KMS-11 (cell line): Measurements from ENCODE around the gene GPHN.

Experiments used
- H2AFZ ChIP-seq: fragments of 200-600 bp; sonication (generic); 2 replicates; pipeline ENCODE4 v1.6.1; 2016; ENCODE audit warnings: antibody characterized with exemption, mixed run types, low read depth
- H3K27ac ChIP-seq: fragments of 200-600 bp; sonication (generic); 2 replicates; pipeline ENCODE4 v1.6.1; 2016; ENCODE audit warnings: mild to moderate bottlenecking, mixed run types
- H3K27me3 ChIP-seq: fragments of 200-600 bp; sonication (generic); 2 replicates; pipeline ENCODE4 v1.6.1; 2017; ENCODE audit warnings: mild to moderate bottlenecking, low read depth, mixed run types, moderate library complexity; ENCODE audit not compliant: insufficient read depth
- H3K36me3 ChIP-seq: fragments of 200-600 bp; sonication (generic); 2 replicates; pipeline ENCODE4 v1.6.1; 2017; ENCODE audit warnings: mild to moderate bottlenecking, mixed run types; ENCODE audit not compliant: insufficient read depth
- H3K4me1 ChIP-seq: fragments of 200-600 bp; sonication (generic); 2 replicates; pipeline ENCODE4 v1.6.1; 2016; ENCODE audit warnings: mild to moderate bottlenecking, low read depth, mixed run types; ENCODE audit not compliant: poor library complexity, severe bottlenecking
- H3K4me2 ChIP-seq: fragments of 200-600 bp; sonication (generic); 2 replicates; pipeline ENCODE4 v1.7.0; 2016; ENCODE audit warnings: mild to moderate bottlenecking, mixed run types
- H3K4me3 ChIP-seq: fragments of 200-600 bp; sonication (generic); IDR thresholded peaks from 2 replicates; pipeline ENCODE4 v1.6.1; 2017; ENCODE audit warnings: low read depth, low read length, mixed read lengths; ENCODE audit not compliant: insufficient read depth
- H3K79me2 ChIP-seq: fragments of 200-600 bp; sonication (generic); 2 replicates; pipeline ENCODE4 v1.6.1; 2016; ENCODE audit warnings: low read depth, mixed run types; ENCODE audit not compliant: insufficient read depth
- H3K9ac ChIP-seq: fragments of 200-600 bp; sonication (generic); 2 replicates; pipeline ENCODE4 v1.6.1; 2016; ENCODE audit warnings: mild to moderate bottlenecking, mixed run types
- H4K20me1 ChIP-seq: fragments of 200-600 bp; sonication (generic); 2 replicates; pipeline ENCODE4 v1.6.1; 2016; ENCODE audit warnings: mild to moderate bottlenecking, mixed run types; ENCODE audit not compliant: insufficient read depth
- TF ChIP-seq, protein P1 (sequence below): fragments of 200-600 bp; sonication (generic); conservative IDR thresholded peaks from 2 replicates; pipeline ENCODE4 v1.6.1; 2017; ENCODE audit warnings: low read depth, mild to moderate bottlenecking, antibody characterized with exemption, low read length, moderate library complexity, mixed read lengths

GPHN gene

DNA sequence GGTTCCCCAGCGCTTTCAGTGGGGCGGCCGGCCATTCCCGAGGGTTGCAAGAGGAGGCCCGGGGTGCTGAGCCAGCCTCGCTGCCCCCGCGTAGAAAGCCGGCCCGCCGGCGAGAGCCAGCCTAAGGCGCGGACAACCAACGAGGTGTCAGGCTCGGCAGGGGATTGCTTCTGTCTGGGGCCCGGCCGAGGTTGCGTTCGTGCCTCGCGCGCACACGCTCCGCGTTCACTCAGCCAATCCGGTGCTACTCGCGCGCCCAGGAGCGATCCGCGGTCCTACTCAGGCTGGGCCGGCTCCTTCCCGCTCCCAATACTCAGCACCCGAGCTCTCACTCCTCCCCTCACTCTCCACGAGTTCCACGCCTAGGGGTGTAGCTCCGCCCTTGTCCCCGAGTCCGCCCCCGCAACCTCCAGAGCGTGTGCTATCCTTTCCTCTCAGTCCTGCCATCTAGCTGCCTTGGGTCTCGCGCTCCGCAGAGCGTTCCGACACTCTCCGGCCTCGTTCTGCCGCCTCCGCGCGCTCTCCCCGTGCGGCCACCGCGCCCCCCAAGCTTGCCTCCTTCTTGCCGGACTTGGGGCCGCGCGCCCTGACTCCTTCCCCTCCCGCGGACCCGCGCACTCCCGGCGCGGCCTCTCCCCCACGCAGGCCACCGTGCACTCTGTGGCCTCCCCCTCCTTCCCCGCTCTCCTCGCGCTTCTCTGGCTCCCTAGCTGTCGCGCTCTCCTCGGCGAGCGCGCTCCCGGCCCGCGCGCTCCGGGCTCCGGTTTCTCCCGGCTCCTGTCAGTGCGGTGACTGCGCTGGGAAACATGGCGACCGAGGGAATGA, at the start of gene GPHN:
GPHN (plus strand) TSS at position 426 of the 825 bp plus-strand sequence.
- TF ChIP-seq, protein P1, sequence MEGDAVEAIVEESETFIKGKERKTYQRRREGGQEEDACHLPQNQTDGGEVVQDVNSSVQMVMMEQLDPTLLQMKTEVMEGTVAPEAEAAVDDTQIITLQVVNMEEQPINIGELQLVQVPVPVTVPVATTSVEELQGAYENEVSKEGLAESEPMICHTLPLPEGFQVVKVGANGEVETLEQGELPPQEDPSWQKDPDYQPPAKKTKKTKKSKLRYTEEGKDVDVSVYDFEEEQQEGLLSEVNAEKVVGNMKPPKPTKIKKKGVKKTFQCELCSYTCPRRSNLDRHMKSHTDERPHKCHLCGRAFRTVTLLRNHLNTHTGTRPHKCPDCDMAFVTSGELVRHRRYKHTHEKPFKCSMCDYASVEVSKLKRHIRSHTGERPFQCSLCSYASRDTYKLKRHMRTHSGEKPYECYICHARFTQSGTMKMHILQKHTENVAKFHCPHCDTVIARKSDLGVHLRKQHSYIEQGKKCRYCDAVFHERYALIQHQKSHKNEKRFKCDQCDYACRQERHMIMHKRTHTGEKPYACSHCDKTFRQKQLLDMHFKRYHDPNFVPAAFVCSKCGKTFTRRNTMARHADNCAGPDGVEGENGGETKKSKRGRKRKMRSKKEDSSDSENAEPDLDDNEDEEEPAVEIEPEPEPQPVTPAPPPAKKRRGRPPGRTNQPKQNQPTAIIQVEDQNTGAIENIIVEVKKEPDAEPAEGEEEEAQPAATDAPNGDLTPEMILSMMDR: no peak
- peak within 1 kb of the TSS; percentile 93 for H3K9ac ChIP-seq

DNA sequence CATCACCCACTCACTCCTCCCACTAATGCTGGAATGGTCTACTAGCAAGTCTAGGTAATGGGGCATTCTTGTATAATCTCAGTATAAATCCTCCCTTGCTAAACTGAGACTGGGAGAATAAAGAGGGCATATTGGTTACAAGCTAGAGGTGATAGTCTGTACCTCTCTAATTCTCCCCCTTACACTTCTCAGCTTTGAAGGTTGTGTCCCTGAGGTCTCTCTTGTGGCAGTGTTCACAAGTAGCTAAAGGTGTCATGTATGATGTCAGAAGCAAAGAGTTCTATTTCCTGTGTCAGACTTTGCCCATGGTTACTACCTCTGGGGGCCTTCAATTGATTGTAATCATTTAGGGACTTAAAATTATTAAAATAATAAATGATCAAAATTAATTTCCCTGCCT, 48.3 kb upstream of the GPHN start:
- H3K79me2 ChIP-seq: no peaks in the 10 kb centered on the region
- H3K4me2 ChIP-seq: no peak overlapping the region
- no peak overlapping the region for H3K27ac ChIP-seq
- no peaks in the 10 kb centered on the region for H3K27me3 ChIP-seq
- H3K4me1 ChIP-seq: no peaks in the 10 kb centered on the region
- H3K36me3 ChIP-seq: no peaks in the 10 kb centered on the region
- no peaks in the 10 kb centered on the region for H4K20me1 ChIP-seq
- no peak overlapping the region for H3K4me3 ChIP-seq
- no peak overlapping the region for H2AFZ ChIP-seq
- TF ChIP-seq, protein P1: no peak
- H3K9ac ChIP-seq: no peak overlapping the region

More for the DNA sequence above, at the start of gene GPHN:
- H3K36me3 ChIP-seq: no peaks in the 10 kb centered on the region
- peak within 1 kb of the TSS; percentile 82 for H3K4me2 ChIP-seq
- no peak within 1 kb of the TSS for H3K4me3 ChIP-seq
- peaks cover 40% of the 10 kb centered on the region; the same call in 1 of the 2 replicates for H3K79me2 ChIP-seq
- H3K27ac ChIP-seq: peak within 1 kb of the TSS; percentile 92
- no peaks in the 10 kb centered on the region for H4K20me1 ChIP-seq
- peak within 1 kb of the TSS; percentile 80 for H2AFZ ChIP-seq
- H3K4me1 ChIP-seq: peaks cover 34% of the 10 kb centered on the region
- no peaks in the 10 kb centered on the region for H3K27me3 ChIP-seq

DNA sequence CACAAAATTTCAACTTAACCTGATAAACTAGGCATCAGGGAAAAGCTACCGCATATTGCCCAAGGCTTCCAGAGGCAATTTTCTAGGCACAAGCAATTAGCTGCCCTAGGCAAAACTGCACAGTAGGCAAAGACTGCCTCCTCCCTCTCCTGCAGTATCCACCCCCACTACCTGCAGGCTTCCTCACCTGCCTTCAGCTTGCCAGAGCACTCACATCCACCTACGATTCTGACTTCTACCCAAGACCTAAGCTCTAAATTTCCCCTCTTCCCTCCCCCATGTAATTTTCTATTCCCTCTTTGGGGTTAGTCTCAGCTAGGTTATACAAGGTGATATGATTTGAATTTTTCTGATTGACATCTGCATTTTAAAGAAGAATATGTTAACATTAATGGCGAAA, 43.7 kb upstream of the GPHN start:
- no peak overlapping the region for H3K4me3 ChIP-seq
- no peak overlapping the region for H3K27ac ChIP-seq
- H3K4me2 ChIP-seq: no peak overlapping the region
- no peak overlapping the region for H2AFZ ChIP-seq
- no peaks in the 10 kb centered on the region for H4K20me1 ChIP-seq
- H3K27me3 ChIP-seq: no peaks in the 10 kb centered on the region
- no peaks in the 10 kb centered on the region for H3K4me1 ChIP-seq
- no peak overlapping the region for H3K9ac ChIP-seq
- H3K79me2 ChIP-seq: no peaks in the 10 kb centered on the region
- TF ChIP-seq, protein P1: no peak
- no peaks in the 10 kb centered on the region for H3K36me3 ChIP-seq

DNA sequence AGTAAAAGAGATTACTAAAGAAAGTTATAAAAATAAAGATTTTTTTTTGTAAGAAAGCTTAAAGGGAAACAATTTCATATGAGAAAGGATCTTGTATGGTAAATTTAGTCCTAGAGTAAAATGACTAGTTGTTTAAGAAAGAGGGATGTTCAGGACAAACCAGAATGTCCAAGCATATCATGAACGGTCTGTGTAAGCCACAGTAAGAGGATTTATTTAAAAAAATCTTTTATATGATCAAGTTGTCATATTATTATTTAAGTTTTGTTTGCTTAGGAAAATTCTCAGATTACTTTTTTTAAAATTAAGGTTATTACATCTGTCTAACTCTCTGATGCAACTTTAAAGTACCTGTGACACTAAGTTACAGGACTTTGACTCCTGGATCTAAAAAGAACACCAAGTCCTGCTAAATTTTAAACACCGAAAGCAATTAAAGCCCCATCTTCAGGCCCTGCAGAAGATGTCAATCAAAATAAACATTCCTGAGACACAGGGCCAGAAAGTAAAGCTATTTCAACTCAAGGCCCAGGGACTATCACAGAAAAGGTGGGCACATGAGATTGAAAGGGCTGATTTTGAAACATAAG, 39.1 kb upstream of the GPHN start:
- no peak overlapping the region for H2AFZ ChIP-seq
- no peak overlapping the region for H3K27ac ChIP-seq
- H3K36me3 ChIP-seq: no peaks in the 10 kb centered on the region
- no peak overlapping the region for H3K4me2 ChIP-seq
- TF ChIP-seq, protein P1: no peak
- no peaks in the 10 kb centered on the region for H3K27me3 ChIP-seq
- H3K4me1 ChIP-seq: no peaks in the 10 kb centered on the region
- H3K79me2 ChIP-seq: no peaks in the 10 kb centered on the region
- H3K9ac ChIP-seq: no peak overlapping the region
- no peaks in the 10 kb centered on the region for H4K20me1 ChIP-seq
- H3K4me3 ChIP-seq: no peak overlapping the region
